PC-9 (cell line): Measurements from ENCODE around the gene AUTS2. TPM values are rescaled to one million over a fixed set of nuclear protein-coding genes. Genes with fewer than 3 reads are reported as not detected.

ENCODE experiments used
- BruUV-seq: library from RNA; stranded (reverse); fragments of 400-500 nt; replicated peaks from 2 replicates; lab custom pipeline; 2021; lab: Mats Ljungman, UMichigan
- CTCF ChIA-PET: fragments of 300-600 bp; sonication (Branson Sonifier 250); formaldehyde crosslinking; loops from one replicate; lab custom pipeline; 2022; ENCODE audit warnings: antibody characterized with exemption; lab: Charles Lee
- POLR2A ChIA-PET: fragments of 300-600 bp; sonication (Branson Sonifier 250); formaldehyde crosslinking; loops from one replicate; lab custom pipeline; 2022; ENCODE audit warnings: antibody characterized with exemption; ENCODE audit not compliant: unreplicated experiment; lab: Charles Lee
- DNase-seq, 2 experiments: peaks; one replicate each; pipeline versions ENCODE4 v3.0.0 to v3.0.0-alpha.2; 2015 to 2022; ENCODE audit warnings: mixed read lengths in 1 of 2
- H2AFZ ChIP-seq: fragments of 200-600 bp; sonication (generic); 2 replicates; pipeline ENCODE4 v1.8.1; 2017; ENCODE audit warnings: antibody characterized with exemption
- H3F3A ChIP-seq: fragments of 200-600 bp; sonication (generic); 2 replicates; pipeline ENCODE4 v1.8.1; 2017; ENCODE audit warnings: antibody characterized with exemption, mild to moderate bottlenecking, low read depth; ENCODE audit not compliant: insufficient read depth
- H3K27ac ChIP-seq: fragments of 200-600 bp; sonication (generic); 2 replicates; pipeline ENCODE4 v1.6.1; 2016; ENCODE audit warnings: mixed run types
- H3K27me3 ChIP-seq: fragments of 200-600 bp; sonication (generic); 2 replicates; pipeline ENCODE4 v1.6.1; 2016; ENCODE audit warnings: low read depth, mixed run types; ENCODE audit not compliant: insufficient read depth
- H3K36me3 ChIP-seq: fragments of 200-600 bp; sonication (generic); 2 replicates; pipeline ENCODE4 v1.6.1; 2016; ENCODE audit warnings: low read depth, mixed run types
- H3K4me1 ChIP-seq: fragments of 200-600 bp; sonication (generic); replicated peaks from 2 replicates; pipeline ENCODE4 v1.6.1; 2016; ENCODE audit warnings: mixed run types; ENCODE audit not compliant: insufficient read depth
- H3K4me2 ChIP-seq: fragments of 200-600 bp; sonication (generic); 2 replicates; pipeline ENCODE4 v1.6.1; 2017; ENCODE audit warnings: mixed run types
- H3K4me3 ChIP-seq: fragments of 200-600 bp; sonication (generic); 2 replicates; pipeline ENCODE4 v1.6.1; 2016; ENCODE audit warnings: mixed run types
- H3K79me2 ChIP-seq: fragments of 200-600 bp; sonication (generic); 2 replicates; pipeline ENCODE4 v1.6.1; 2017; ENCODE audit warnings: low read depth, mixed run types
- H3K9me2 ChIP-seq: fragments of 200-600 bp; sonication (generic); 2 replicates; pipeline ENCODE4 v1.8.1; 2017; ENCODE audit warnings: mild to moderate bottlenecking; ENCODE audit not compliant: insufficient read depth
- H3K9me3 ChIP-seq: fragments of 200-600 bp; sonication (generic); 2 replicates; pipeline ENCODE4 v1.8.1; 2016; ENCODE audit warnings: low read depth; ENCODE audit not compliant: insufficient read depth
- H4K20me1 ChIP-seq: fragments of 200-600 bp; sonication (generic); 2 replicates; pipeline ENCODE4 v1.8.1; 2017; ENCODE audit not compliant: insufficient read depth
- CTCF ChIP-seq: fragments of 200-600 bp; sonication (generic); conservative IDR thresholded peaks from 2 replicates; pipeline ENCODE4 v1.6.1; 2017; ENCODE audit warnings: mixed run types, antibody characterized with exemption, mild to moderate bottlenecking, moderate library complexity
- EZH2 ChIP-seq: fragments of 200-600 bp; sonication (generic); IDR thresholded peaks from 2 replicates; pipeline ENCODE4 v1.8.0; 2017; ENCODE audit warnings: antibody characterized with exemption, low read depth
- intact Hi-C: fragments of 100-400 bp; cut with micrococcal nuclease; formaldehyde crosslinking; loops from one replicate; pipeline ENCODE4 v1.10.0; 2022; ENCODE audit not compliant: unreplicated experiment
- total RNA-seq: library from RNA; stranded (reverse); gene quantifications from 2 replicates; pipeline ENCODE4 v1.2.3, GENCODE V29; 2021

Gene AUTS2
- total RNA-seq, 1 experiment from 2014 or later = not detected

- no peaks in the 10 kb centered on the region for H3F3A ChIP-seq
- no peaks in the 10 kb centered on the region for H3K79me2 ChIP-seq
- no peak overlapping the region for H2AFZ ChIP-seq
- H3K4me2 ChIP-seq = no peak overlapping the region
- ChIA-PET POLR2A (no interaction called here), CTCF (no interaction called here)
- intact Hi-C loops = no loop called here
- H3K9me2 ChIP-seq = no peaks in the 10 kb centered on the region
- no peak overlapping the region for H3K4me3 ChIP-seq
- H4K20me1 ChIP-seq = no peaks in the 10 kb centered on the region
- BruUV-seq = no TSS peak
- TF ChIP-seq EZH2 (no peak), CTCF (no peak)
- DNase-seq = no peak
- no peak overlapping the region for H3K27ac ChIP-seq
- H3K36me3 ChIP-seq = no peaks in the 10 kb centered on the region
- H3K4me1 ChIP-seq = no peaks in the 10 kb centered on the region
- H3K27me3 ChIP-seq = peaks cover 44% of the 10 kb centered on the region
- H3K9me3 ChIP-seq = no peaks in the 10 kb centered on the region
Observed at GRCh38 chr7:70725448-70725847, 1127.2 kb downstream of the AUTS2 start.

- no peak overlapping the region for H3K4me3 ChIP-seq
- no peaks in the 10 kb centered on the region for H3K4me1 ChIP-seq
- no peaks in the 10 kb centered on the region for H3K79me2 ChIP-seq
- POLR2A ChIA-PET = no interaction called here
- H2AFZ ChIP-seq = no peak overlapping the region
- H3F3A ChIP-seq = no peaks in the 10 kb centered on the region
- no peaks in the 10 kb centered on the region for H3K9me3 ChIP-seq
- H3K4me2 ChIP-seq = no peak overlapping the region
- no TSS peak for BruUV-seq
- intact Hi-C loops = no loop called here
- no peak for DNase-seq
- no peaks in the 10 kb centered on the region for H3K9me2 ChIP-seq
- H3K27me3 ChIP-seq = peaks cover 46% of the 10 kb centered on the region
- CTCF ChIA-PET = no interaction called here
- no peak overlapping the region for H3K27ac ChIP-seq
- TF ChIP-seq CTCF = no peak
- no peaks in the 10 kb centered on the region for H3K36me3 ChIP-seq
- no peaks in the 10 kb centered on the region for H4K20me1 ChIP-seq
Observed at GRCh38 chr7:70726294-70726693, 1128.0 kb downstream of the AUTS2 start.

GRCh38 chr7:70726951-70727378 is 1128.7 kb downstream of the AUTS2 start:
- ChIA-PET CTCF (no interaction called here), POLR2A (no interaction called here)
- Histone ChIP-seq H3K4me1 (no peaks in the 10 kb centered on the region), H2AFZ (no peak overlapping the region), H3K9me3 (no peaks in the 10 kb centered on the region), H3K9me2 (no peaks in the 10 kb centered on the region), H3K4me3 (no peak overlapping the region), H3K79me2 (no peaks in the 10 kb centered on the region), H3K27me3 (peaks cover 49% of the 10 kb centered on the region), H3F3A (no peaks in the 10 kb centered on the region), H3K36me3 (no peaks in the 10 kb centered on the region), H3K27ac (no peak overlapping the region), H3K4me2 (no peak overlapping the region), H4K20me1 (no peaks in the 10 kb centered on the region)
- BruUV-seq = no TSS peak
- TF ChIP-seq CTCF (no peak), EZH2 (no peak)
- intact Hi-C loops = no loop called here
- no peak for DNase-seq
